ENCODE data around the gene GABARAPL1.
A peak's percentile ranks its signal among the peaks of the same experiment; 100 is the strongest.

The GABARAPL1 gene

GRCh38 chr12:10235761-10236631 is 23.3 kb downstream of the GABARAPL1 start:
- DNase-seq = peak; percentile 20 to 59

GRCh38 chr12:10236720-10237119 is 24.0 kb downstream of the GABARAPL1 start:
- no peak for DNase-seq

GRCh38 chr12:10238526-10238925 is 25.8 kb downstream of the GABARAPL1 start:
- DNase-seq = no peak

GRCh38 chr12:10241290-10241689 is 28.6 kb downstream of the GABARAPL1 start:
- no peak for DNase-seq

GRCh38 chr12:10241727-10242126 is 29.1 kb downstream of the GABARAPL1 start:
- DNase-seq = no peak

GRCh38 chr12:10242539-10242938 is 29.9 kb downstream of the GABARAPL1 start:
- peak; percentile 14 to 40 for DNase-seq

GRCh38 chr12:10243818-10244520 is 31.3 kb downstream of the GABARAPL1 start:
- DNase-seq = no peak

- no peak for DNase-seq
Measured at GRCh38 chr12:10247436-10248058, 34.9 kb downstream of the GABARAPL1 start.

GRCh38 chr12:10249690-10250455 is 37.2 kb downstream of the GABARAPL1 start:
- DNase-seq = no peak

- DNase-seq = no peak
Measured at GRCh38 chr12:10251669-10252068, 39.0 kb downstream of the GABARAPL1 start.

- DNase-seq = no peak
Measured at GRCh38 chr12:10252201-10252600, 39.5 kb downstream of the GABARAPL1 start.

- no peak for DNase-seq
Measured at GRCh38 chr12:10256064-10256463, 43.4 kb downstream of the GABARAPL1 start.

- DNase-seq = no peak
Measured at GRCh38 chr12:10260927-10261326, 48.2 kb downstream of the GABARAPL1 start.

GRCh38 chr12:10268037-10268436 is 55.4 kb downstream of the GABARAPL1 start:
- DNase-seq = no peak

- no peak for DNase-seq
Measured at GRCh38 chr12:10272467-10272866, 59.8 kb downstream of the GABARAPL1 start.

Measured in NCI-H526 (cell line).